Measurements from ENCODE around the gene IRF8.
"Not testable (repeated sequence)": the region's sequence is repeated elsewhere in the genome, so short reads cannot be mapped to it uniquely, and the experiment has no call there.

IRF8 gene

GRCh38 chr16:85860413-85861094 lies 38.4 kb upstream of the IRF8 start:
- Mint-ChIP-seq H3K4me3 (no peak overlapping the region), H3K36me3 (ENCODE audit: low read depth) (no peaks in the 10 kb centered on the region), H3K27ac (no peak overlapping the region), H3K9me3 (no peaks in the 10 kb centered on the region), H3K27me3 (peaks cover 7% of the 10 kb centered on the region), H3K4me1 (ENCODE audit: low read depth) (peaks cover 42% of the 10 kb centered on the region)

- H3K4me3 Mint-ChIP-seq, result no peak overlapping the region
- no peak overlapping the region for H3K27ac Mint-ChIP-seq
- no peaks in the 10 kb centered on the region for H3K9me3 Mint-ChIP-seq
- H3K36me3 Mint-ChIP-seq (ENCODE audit: low read depth), result no peaks in the 10 kb centered on the region
- peaks cover 4% of the 10 kb centered on the region for H3K27me3 Mint-ChIP-seq
- peaks cover 35% of the 10 kb centered on the region for H3K4me1 Mint-ChIP-seq (ENCODE audit: low read depth)
Observed at GRCh38 chr16:85861095-85861825, 37.7 kb upstream of the IRF8 start.

- no peaks in the 10 kb centered on the region for H3K9me3 Mint-ChIP-seq
- H3K4me3 Mint-ChIP-seq, result no peak overlapping the region
- no peaks in the 10 kb centered on the region for H3K36me3 Mint-ChIP-seq (ENCODE audit: low read depth)
- no peak overlapping the region for H3K27ac Mint-ChIP-seq
- H3K27me3 Mint-ChIP-seq, result peaks cover 4% of the 10 kb centered on the region
- H3K4me1 Mint-ChIP-seq (ENCODE audit: low read depth), result peaks cover 34% of the 10 kb centered on the region
Observed at GRCh38 chr16:85862476-85863383, 36.2 kb upstream of the IRF8 start.

GRCh38 chr16:85863384-85863774 lies 35.6 kb upstream of the IRF8 start:
- no peaks in the 10 kb centered on the region for H3K36me3 Mint-ChIP-seq (ENCODE audit: low read depth)

GRCh38 chr16:85864965-85865364 lies 34.0 kb upstream of the IRF8 start:
- Mint-ChIP-seq H3K4me1 (ENCODE audit: low read depth) (peaks cover 43% of the 10 kb centered on the region), H3K27me3 (peaks cover 4% of the 10 kb centered on the region)

More at GRCh38 chr16:85863384-85863774, 35.6 kb upstream of the IRF8 start:
- H3K4me1 Mint-ChIP-seq (ENCODE audit: low read depth), result peaks cover 36% of the 10 kb centered on the region
- H3K27me3 Mint-ChIP-seq, result peaks cover 4% of the 10 kb centered on the region
- H3K4me3 Mint-ChIP-seq, result no peak overlapping the region
- no peak overlapping the region for H3K27ac Mint-ChIP-seq
- H3K9me3 Mint-ChIP-seq, result peaks cover under 1% of the 10 kb centered on the region

GRCh38 chr16:85867189-85867588 lies 31.8 kb upstream of the IRF8 start:
- peaks cover 3% of the 10 kb centered on the region for H3K27me3 Mint-ChIP-seq
- H3K27ac Mint-ChIP-seq, result no peak overlapping the region
- peaks cover 5% of the 10 kb centered on the region for H3K9me3 Mint-ChIP-seq
- no peak overlapping the region for H3K4me3 Mint-ChIP-seq
- no peaks in the 10 kb centered on the region for H3K36me3 Mint-ChIP-seq (ENCODE audit: low read depth)
- peaks cover 54% of the 10 kb centered on the region for H3K4me1 Mint-ChIP-seq (ENCODE audit: low read depth)

More at GRCh38 chr16:85864965-85865364, 34.0 kb upstream of the IRF8 start:
- no peak overlapping the region for H3K27ac Mint-ChIP-seq
- no peaks in the 10 kb centered on the region for H3K36me3 Mint-ChIP-seq (ENCODE audit: low read depth)
- peaks cover 5% of the 10 kb centered on the region for H3K9me3 Mint-ChIP-seq
- H3K4me3 Mint-ChIP-seq, result no peak overlapping the region

- peak overlapping the region; percentile 21 for H3K27ac Mint-ChIP-seq
- H3K36me3 Mint-ChIP-seq (ENCODE audit: low read depth), result no peaks in the 10 kb centered on the region
- H3K9me3 Mint-ChIP-seq, result peaks cover 5% of the 10 kb centered on the region
Observed at GRCh38 chr16:85868495-85868894, 30.5 kb upstream of the IRF8 start.

GRCh38 chr16:85869206-85869605 lies 29.8 kb upstream of the IRF8 start:
- peaks cover 57% of the 10 kb centered on the region for H3K4me1 Mint-ChIP-seq (ENCODE audit: low read depth)
- H3K4me3 Mint-ChIP-seq, result no peak overlapping the region
- peak overlapping the region; percentile 21 for H3K27ac Mint-ChIP-seq
- no peaks in the 10 kb centered on the region for H3K36me3 Mint-ChIP-seq (ENCODE audit: low read depth)
- H3K27me3 Mint-ChIP-seq, result no peaks in the 10 kb centered on the region
- peaks cover 5% of the 10 kb centered on the region for H3K9me3 Mint-ChIP-seq

More at GRCh38 chr16:85868495-85868894, 30.5 kb upstream of the IRF8 start:
- Mint-ChIP-seq H3K4me3 (no peak overlapping the region), H3K27me3 (no peaks in the 10 kb centered on the region), H3K4me1 (ENCODE audit: low read depth) (peaks cover 57% of the 10 kb centered on the region)

GRCh38 chr16:85869785-85870558 lies 29.0 kb upstream of the IRF8 start:
- Mint-ChIP-seq H3K27me3 (no peaks in the 10 kb centered on the region), H3K27ac (peak overlapping the region; percentile 62), H3K36me3 (ENCODE audit: low read depth) (no peaks in the 10 kb centered on the region), H3K4me3 (peak overlapping the region; percentile 7), H3K9me3 (peaks cover 5% of the 10 kb centered on the region), H3K4me1 (ENCODE audit: low read depth) (peaks cover 57% of the 10 kb centered on the region)

GRCh38 chr16:85871756-85872155 lies 27.2 kb upstream of the IRF8 start:
- H3K27me3 Mint-ChIP-seq, result peaks cover 14% of the 10 kb centered on the region
- peaks cover 5% of the 10 kb centered on the region for H3K9me3 Mint-ChIP-seq
- H3K27ac Mint-ChIP-seq, result peak overlapping the region; percentile 26
- H3K4me1 Mint-ChIP-seq (ENCODE audit: low read depth), result peaks cover 57% of the 10 kb centered on the region
- H3K4me3 Mint-ChIP-seq, result no peak overlapping the region
- no peaks in the 10 kb centered on the region for H3K36me3 Mint-ChIP-seq (ENCODE audit: low read depth)

GRCh38 chr16:85872734-85873133 lies 26.2 kb upstream of the IRF8 start:
- Mint-ChIP-seq H3K9me3 (peaks cover 5% of the 10 kb centered on the region), H3K4me1 (ENCODE audit: low read depth) (peaks cover 48% of the 10 kb centered on the region), H3K4me3 (no peak overlapping the region), H3K27ac (no peak overlapping the region), H3K36me3 (ENCODE audit: low read depth) (no peaks in the 10 kb centered on the region), H3K27me3 (peaks cover 18% of the 10 kb centered on the region)

GRCh38 chr16:85873153-85873552 lies 25.8 kb upstream of the IRF8 start:
- Mint-ChIP-seq H3K27me3 (peaks cover 18% of the 10 kb centered on the region), H3K27ac (no peak overlapping the region), H3K9me3 (peaks cover 5% of the 10 kb centered on the region), H3K4me3 (no peak overlapping the region), H3K4me1 (ENCODE audit: low read depth) (peaks cover 44% of the 10 kb centered on the region), H3K36me3 (ENCODE audit: low read depth) (no peaks in the 10 kb centered on the region)

- H3K27ac Mint-ChIP-seq; H3K9me3 Mint-ChIP-seq; H3K36me3 Mint-ChIP-seq (ENCODE audit: low read depth); H3K4me3 Mint-ChIP-seq: not testable (repeated sequence)
- H3K4me1 Mint-ChIP-seq (ENCODE audit: low read depth), result peaks cover 37% of the 10 kb centered on the region
- H3K27me3 Mint-ChIP-seq, result peaks cover 23% of the 10 kb centered on the region
Observed at GRCh38 chr16:85874031-85874430, 24.9 kb upstream of the IRF8 start.

GRCh38 chr16:85878407-85878806 lies 20.6 kb upstream of the IRF8 start:
- Mint-ChIP-seq H3K36me3 (ENCODE audit: low read depth) (no peaks in the 10 kb centered on the region), H3K27me3 (peaks cover 23% of the 10 kb centered on the region), H3K4me1 (ENCODE audit: low read depth) (peaks cover 42% of the 10 kb centered on the region), H3K4me3 (no peak overlapping the region), H3K27ac (no peak overlapping the region), H3K9me3 (no peaks in the 10 kb centered on the region)
